Measurements from ENCODE around the gene PNPLA2.

Gene PNPLA2

GRCh38 chr11:844693-845644 is 26.3 kb downstream of the PNPLA2 start:
- DNase-seq (ENCODE audit: low spot score): peak; percentile 20

DNA sequence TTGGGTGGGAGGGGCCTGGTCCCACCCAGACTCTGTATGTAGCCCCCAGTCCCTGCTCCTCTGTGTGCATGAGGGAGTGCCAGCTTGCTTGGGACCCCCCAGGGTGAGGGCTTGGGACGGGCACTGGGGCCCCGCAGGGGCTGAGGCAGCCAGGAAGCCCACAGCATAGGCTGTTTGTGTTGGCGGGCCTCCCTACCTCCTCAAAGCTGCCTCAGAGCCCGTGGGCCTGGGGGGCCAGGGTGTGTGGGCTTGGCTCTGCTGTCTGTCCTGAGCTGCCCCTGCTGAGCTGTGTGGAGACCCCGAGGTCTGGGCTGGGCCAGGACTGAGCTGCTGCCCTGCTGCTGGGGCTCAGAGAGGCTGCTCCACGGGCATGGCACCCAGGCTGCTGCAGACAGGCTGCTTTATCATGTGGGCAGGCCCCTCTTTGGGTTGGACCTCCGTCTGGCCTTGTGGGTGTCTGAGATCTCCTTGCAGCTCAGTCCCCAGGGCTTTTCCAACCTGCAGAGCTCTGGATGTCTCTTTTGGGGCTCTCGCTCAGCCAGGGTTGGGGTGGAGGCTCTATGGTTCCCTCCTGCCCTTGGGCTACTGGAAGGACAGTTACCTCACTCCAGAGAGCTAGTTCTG is 27.3 kb downstream of the PNPLA2 start:
- DNase-seq (ENCODE audit: low spot score): no peak

GRCh38 chr11:846496-847098 is 27.9 kb downstream of the PNPLA2 start:
- no peak for DNase-seq (ENCODE audit: low spot score)

- DNase-seq (ENCODE audit: low spot score): no peak
Observed at GRCh38 chr11:847876-848275, 29.2 kb downstream of the PNPLA2 start.

DNA sequence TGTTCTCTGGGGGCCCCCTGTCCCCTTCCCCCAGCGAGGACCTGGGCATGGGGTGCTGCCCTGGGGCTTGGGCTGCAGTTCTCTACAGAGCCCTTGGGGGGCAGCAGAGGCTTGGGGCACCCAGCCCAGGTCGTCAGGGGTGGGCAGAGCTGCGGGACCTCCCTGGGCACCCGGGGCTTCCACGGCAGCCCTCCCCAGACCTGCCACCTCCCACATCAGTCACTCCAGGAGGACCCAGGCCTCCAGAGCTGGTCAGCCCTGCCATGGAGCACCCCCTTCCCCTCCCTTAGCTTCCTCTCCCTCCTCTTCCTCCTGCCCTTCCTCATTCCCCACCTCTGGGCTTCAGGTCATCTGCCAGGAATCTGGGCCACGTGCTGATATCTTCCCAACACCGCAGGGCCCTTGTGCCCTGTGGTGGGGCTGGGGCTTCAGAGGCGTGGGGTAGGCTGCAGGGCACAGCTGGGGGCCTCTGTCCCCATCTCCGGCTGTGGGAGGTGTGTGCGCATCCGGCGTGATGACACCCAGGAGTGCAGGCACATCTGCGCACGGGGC is 29.7 kb downstream of the PNPLA2 start:
- peak; percentile 67 for DNase-seq (ENCODE audit: low spot score)

DNA sequence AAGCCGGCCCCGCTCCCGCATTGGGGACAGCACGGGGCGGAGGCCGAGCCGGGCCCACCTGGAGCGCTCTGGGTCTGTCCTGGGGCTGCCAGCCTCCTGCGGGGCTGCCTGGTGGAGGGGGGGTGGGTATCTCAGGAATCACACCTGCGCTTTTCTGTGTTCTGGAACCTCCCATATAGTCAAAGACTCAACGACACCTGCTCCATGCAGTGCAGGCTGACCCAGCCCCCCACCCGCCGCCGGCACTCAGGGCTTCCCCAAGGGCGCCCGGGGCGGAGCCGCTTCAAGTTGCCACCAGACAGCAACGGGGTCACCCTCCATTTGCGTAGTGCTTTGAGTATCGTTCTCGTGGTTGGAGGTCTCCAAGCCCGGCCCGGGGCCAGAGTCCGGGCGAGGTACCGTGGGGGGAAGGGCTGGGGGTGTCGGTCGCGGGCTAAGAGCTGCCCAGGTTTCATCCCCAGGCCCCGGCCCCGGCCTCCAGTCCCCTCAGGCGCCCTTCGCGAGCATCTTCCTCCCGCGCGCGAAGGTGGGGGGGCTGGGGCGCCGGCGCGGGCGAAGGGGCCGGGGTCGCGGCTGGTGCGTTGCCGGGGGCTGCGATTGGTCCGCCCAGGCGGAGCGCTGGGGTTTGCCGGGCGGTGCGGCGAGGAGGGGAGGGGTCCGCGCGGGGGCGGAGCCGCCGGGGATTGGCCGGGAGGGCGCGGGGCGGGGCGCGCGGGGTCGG is 30.6 kb downstream of the PNPLA2 start:
- DNase-seq (ENCODE audit: low spot score): peak; percentile 22

DNA sequence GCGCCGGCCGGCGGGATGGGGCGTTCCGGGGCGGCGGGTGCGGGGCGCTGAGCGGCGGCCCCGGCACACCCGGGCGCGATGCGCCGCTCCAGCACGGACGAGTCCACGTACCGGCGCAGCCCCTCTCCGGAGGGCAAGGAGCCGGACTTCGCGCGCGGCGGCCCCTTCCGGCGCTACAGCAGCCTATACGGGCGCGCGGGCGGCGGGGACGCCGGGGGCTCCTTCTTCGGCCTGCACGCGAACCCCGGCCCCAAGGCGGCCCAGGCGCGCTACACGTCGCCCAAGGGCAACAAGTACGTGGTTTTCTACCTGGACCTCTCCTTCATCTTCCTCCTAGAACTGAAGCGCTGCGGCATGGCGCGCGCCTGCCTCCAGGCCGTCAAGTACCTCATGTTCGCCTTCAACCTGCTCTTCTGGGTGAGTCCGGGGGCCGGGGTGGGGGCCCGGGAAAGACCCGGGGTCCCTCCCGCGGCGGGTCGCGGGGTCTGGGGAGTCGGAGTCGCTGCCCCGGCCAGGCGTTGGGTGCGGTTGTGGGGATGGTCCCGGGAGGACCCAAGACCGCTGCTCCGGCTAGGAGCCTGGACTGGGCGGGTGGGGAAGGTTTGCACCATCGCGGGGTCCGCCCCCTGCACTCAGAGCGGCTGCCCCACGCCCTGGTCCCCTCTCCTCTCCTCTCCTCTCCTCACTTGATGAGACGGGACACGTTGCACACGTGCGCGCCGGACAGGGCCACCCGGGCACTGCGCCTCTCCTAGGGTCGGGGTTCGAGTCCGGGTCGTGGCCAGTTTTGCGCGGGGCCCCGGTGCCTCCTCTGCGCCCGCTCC is 31.4 kb downstream of the PNPLA2 start:
- no peak for DNase-seq (ENCODE audit: low spot score)

GRCh38 chr11:850775-851763 is 32.4 kb downstream of the PNPLA2 start:
- DNase-seq (ENCODE audit: low spot score): no peak

- DNase-seq (ENCODE audit: low spot score): no peak
Observed at GRCh38 chr11:852762-853161, 34.0 kb downstream of the PNPLA2 start.

DNA sequence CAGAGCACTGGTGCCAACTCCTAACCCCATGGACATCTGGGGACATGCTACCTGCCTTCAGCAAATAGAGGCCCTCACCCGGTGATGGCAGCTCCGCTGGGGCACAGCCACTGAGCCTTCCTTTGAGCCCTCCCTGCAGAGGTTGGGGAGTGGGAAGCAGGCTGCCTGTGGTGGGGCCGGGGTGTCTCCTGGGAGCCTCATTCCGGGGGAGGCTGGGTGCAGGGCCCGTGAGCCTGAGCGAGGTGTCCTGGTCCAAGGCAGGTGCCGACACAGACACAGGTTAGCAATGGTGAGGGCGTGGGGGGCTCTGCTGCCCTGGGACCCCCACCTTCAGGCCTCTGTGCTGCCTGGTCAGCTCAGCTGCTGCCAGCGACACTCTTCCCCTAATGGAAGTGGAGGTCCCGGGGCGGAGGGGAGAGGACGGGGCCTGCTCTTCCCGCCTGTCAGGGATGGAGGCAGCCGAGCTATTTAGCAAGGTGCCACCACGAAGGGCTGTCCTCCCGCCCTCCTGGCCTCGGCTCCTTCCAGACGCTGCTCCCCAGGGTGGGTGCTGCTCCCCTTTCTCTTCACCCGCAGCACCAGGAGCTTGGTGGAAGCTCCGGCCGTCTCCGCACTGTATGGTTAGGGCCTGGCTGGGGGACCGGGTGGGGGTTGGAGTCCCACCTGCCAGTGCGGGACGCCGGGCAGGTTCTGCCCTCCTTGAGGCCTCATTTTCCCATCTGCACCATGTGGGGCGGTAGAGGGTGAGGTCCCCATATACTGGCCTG is 35.2 kb downstream of the PNPLA2 start:
- DNase-seq (ENCODE audit: low spot score): no peak

GRCh38 chr11:854601-855329 is 36.1 kb downstream of the PNPLA2 start:
- DNase-seq (ENCODE audit: low spot score): no peak

DNA sequence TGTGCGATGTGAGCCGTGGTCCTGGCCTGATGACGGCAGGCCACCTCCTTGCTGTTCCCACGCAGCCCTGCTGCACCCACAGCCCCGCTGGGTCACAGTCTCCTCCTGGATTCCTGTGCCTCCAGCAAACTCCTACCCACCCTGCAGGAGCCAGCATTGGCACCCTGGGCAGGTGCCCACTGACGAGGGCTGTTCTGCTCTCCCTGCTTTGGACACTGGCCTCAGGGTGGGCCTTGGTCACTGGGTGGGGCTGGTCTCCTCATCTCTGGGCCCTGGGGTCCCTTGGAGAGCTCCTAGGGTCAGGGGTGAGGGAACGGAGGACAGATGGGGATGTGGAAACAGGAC is 36.6 kb downstream of the PNPLA2 start:
- DNase-seq (ENCODE audit: low spot score): no peak

DNA sequence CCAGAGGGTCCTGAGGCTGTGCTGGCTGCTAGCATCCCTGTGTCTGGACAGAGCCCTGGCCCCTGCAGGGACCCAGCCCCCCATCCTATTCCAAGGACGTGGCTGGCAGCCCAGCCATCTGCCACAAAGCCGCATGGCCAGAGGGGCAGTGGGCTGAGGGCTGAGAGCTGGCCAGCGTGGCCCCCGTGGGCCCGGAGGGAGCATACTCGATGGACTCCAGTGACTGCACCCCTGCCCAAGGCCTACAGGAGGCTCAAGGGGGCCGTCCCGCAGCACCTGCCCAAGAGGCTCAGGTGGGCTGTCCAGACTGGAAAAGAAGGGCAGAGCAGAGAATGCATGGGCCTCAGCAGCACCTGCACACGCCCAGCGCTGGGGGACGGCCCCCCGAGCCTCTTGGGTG is 37.1 kb downstream of the PNPLA2 start:
- DNase-seq (ENCODE audit: low spot score): no peak

- no peak for DNase-seq (ENCODE audit: low spot score)
Observed at GRCh38 chr11:856397-856796, 37.7 kb downstream of the PNPLA2 start.

- DNase-seq (ENCODE audit: low spot score): no peak
Observed at GRCh38 chr11:858053-858761, 39.5 kb downstream of the PNPLA2 start.

- DNase-seq (ENCODE audit: low spot score): no peak
Observed at GRCh38 chr11:858762-859339, 40.1 kb downstream of the PNPLA2 start.

- DNase-seq (ENCODE audit: low spot score): no peak
Observed at GRCh38 chr11:859394-860131, 40.8 kb downstream of the PNPLA2 start.

Measured in CD4-positive, alpha-beta T cell treated with Interleukin-2 at 100 ng/mL for 4 hours (primary cell).